HepG2 (cell line): ENCODE results near the gene DCAF8.

Source experiments
- ARHGAP35 ChIP-seq: sonication (generic); formaldehyde crosslinking; IDR thresholded peaks from 2 replicates; pipeline ENCODE4 v1.9.0; 2022; ENCODE audit warnings: mild to moderate bottlenecking, inconsistent platforms, moderate library complexity, missing genetic modification reagents, borderline replicate concordance
- HDAC6 ChIP-seq: fragments of 200-600 bp; sonication (generic); IDR thresholded peaks from 2 replicates; pipeline ENCODE4 v1.7.0; 2017; ENCODE audit warnings: mild to moderate bottlenecking, antibody characterized with exemption, low read length, low read depth
- MBD4 ChIP-seq: IDR thresholded peaks from 2 replicates; pipeline ENCODE4 v1.6.1; 2012; ENCODE audit warnings: low read length, inconsistent platforms, borderline replicate concordance

DNA sequence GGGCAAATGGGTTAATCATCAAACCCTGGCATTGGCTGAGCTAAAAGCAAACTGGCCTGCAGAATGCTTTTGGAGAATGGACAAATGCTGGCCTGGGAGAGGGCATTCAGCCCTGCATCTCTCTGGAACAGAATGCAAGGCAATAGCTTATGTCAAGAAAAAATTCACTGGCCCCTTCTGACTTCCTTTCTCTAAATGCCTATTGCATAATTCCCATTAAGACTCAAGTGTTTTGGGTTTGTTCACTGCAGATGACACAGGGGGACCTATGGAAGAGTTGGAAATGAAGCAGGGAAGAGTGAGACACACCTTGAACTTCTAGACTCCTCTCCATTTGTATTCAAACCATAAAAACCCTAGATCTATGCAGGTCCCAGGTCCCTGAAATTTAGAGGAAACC lies 41.3 kb downstream of the DCAF8 start:
- TF ChIP-seq MBD4 = no peak
- no peak for TF ChIP-seq ARHGAP35 (CRISPR knock-in tag)
- no peak for TF ChIP-seq HDAC6
